Kidney (tissue), 14 donors: ENCODE data around the gene EEFSEC. TPM values are rescaled to one million over a fixed set of nuclear protein-coding genes. Genes with fewer than 3 reads are reported as not detected.

Experiments used
- DNase-seq, 5 donors: peaks; one replicate each; pipeline ENCODE4 v3.0.0-alpha.2; 2013 to 2020
- FAIRE-seq: peaks from 2 replicates; lab custom pipeline; 2012; peaks lifted over from hg19 to GRCh38; lab: Jason Lieb, UNC
- H3K27ac ChIP-seq, 2 donors: one replicate each; pipeline ENCODE4 v1.7.0; 2013; ENCODE audit warnings: low read depth in 2 of 2, low read length in 2 of 2, inconsistent platforms in 1 of 2
- H3K27me3 ChIP-seq: one replicate; pipeline ENCODE4 v1.7.1; 2013; ENCODE audit warnings: low read length, inconsistent platforms; ENCODE audit not compliant: control insufficient read depth, insufficient read depth
- H3K36me3 ChIP-seq, 3 donors: one replicate each; pipeline versions ENCODE4 v1.7.0 to v1.7.1; 2013; ENCODE audit warnings: low read length in 3 of 3, control low read depth in 1 of 3, inconsistent platforms in 1 of 3; ENCODE audit not compliant: insufficient read depth in 3 of 3, control insufficient read depth in 2 of 3
- H3K4me1 ChIP-seq, 3 donors: one replicate each; pipeline versions ENCODE4 v1.7.0 to v1.7.1; 2013; ENCODE audit warnings: low read length in 3 of 3, inconsistent platforms in 1 of 3, low read depth in 1 of 3; ENCODE audit not compliant: control insufficient read depth in 2 of 3, insufficient read depth in 2 of 3
- H3K4me3 ChIP-seq, 3 donors: one replicate each; pipeline versions ENCODE4 v1.7.0 to v1.8.1; 2013; ENCODE audit warnings: low read length in 3 of 3, control low read depth in 1 of 3, inconsistent platforms in 1 of 3
- H3K9ac ChIP-seq, 3 donors: one replicate each; pipeline versions ENCODE4 v1.7.0 to v1.7.1; 2013; ENCODE audit warnings: low read length in 3 of 3, control low read depth in 1 of 3, inconsistent platforms in 1 of 3
- H3K9me3 ChIP-seq, 3 donors: one replicate each; pipeline versions ENCODE4 v1.7.0 to v1.7.1; 2013; ENCODE audit warnings: low read length in 3 of 3, control low read depth in 1 of 3, inconsistent platforms in 1 of 3; ENCODE audit not compliant: control insufficient read depth in 2 of 3, insufficient read depth in 1 of 3
- CTCF ChIP-seq: IDR thresholded peaks from 3 replicates; pipeline ENCODE4 v1.5.1; 2012; ENCODE audit warnings: mild to moderate bottlenecking, moderate library complexity, borderline replicate concordance; ENCODE audit not compliant: insufficient read depth; ENCODE audit errors: extremely low read depth
- intact Hi-C: fragments of 100-400 bp; cut with DNase I; formaldehyde crosslinking; loops from one replicate; pipeline ENCODE4 v1.11.1; 2022
- polyA plus RNA-seq: library from polyadenylated mRNA; stranded (reverse); fragments of 350-450 nt; fragmentation: Illumina TruSeq; extraction: RNeasy Lipid Tissue Mini Kit (QIAGEN cat#74804); gene quantifications from one replicate; pipeline ENCODE4 v1.2.3, GENCODE V29; 2014; ENCODE audit warnings: low read depth, low replicate concordance; ENCODE audit not compliant: insufficient read depth
- total RNA-seq: library from RNA; stranded (reverse); fragmentation: NEBNext Ultra II Directional; extraction: Animal tissue kit (Norgen Biotek cat#: 25700); gene quantifications from one replicate; pipeline ENCODE4 v1.2.1, GENCODE V29; 2021
- donor health status: control.
- donor health status: control.
- donor health status: control.
- donor health status: control.
- donor health status: control.
- donor health status: DM: yes; HTN: yes; CAD: no.
- donor health status: Normal renal cell carcinoma (clear cell type).

The EEFSEC gene
- total and polyA plus RNA-seq, 2 donors from 2014 or later: 15.2 to 23.2 TPM

GRCh38 chr3:128221328-128221727, 68.0 kb downstream of the EEFSEC start:
- DNase-seq (no peak), FAIRE-seq (no peak)
- Histone ChIP-seq H3K27me3 (no peaks in the 10 kb centered on the region), H3K4me3 (no peak overlapping the region), H3K9me3 (peaks cover 0 to 7% (median 3%) of the 10 kb centered on the region in 3 donors), H3K27ac (no peak overlapping the region), H3K9ac (no peak overlapping the region), H3K4me1 (peaks cover 0 to 16% (median 7%) of the 10 kb centered on the region in 3 donors), H3K36me3 (no peaks in the 10 kb centered on the region)
- no peak for TF ChIP-seq CTCF
- intact Hi-C loops: no loop called here

- no peak overlapping the region for H3K9ac ChIP-seq
- H3K36me3 ChIP-seq: no peaks in the 10 kb centered on the region
- peaks cover 0 to 7% (median 3%) of the 10 kb centered on the region in 3 donors for H3K9me3 ChIP-seq
- no peak overlapping the region for H3K4me3 ChIP-seq
- H3K27me3 ChIP-seq: no peaks in the 10 kb centered on the region
- no peak for TF ChIP-seq CTCF
- intact Hi-C loops: no loop called here
- FAIRE-seq (no peak), DNase-seq (no peak)
- H3K27ac ChIP-seq: no peak overlapping the region
- H3K4me1 ChIP-seq: peaks cover 0 to 7% (median 4%) of the 10 kb centered on the region in 3 donors
Measured at GRCh38 chr3:128222796-128223385, 69.6 kb downstream of the EEFSEC start.

GRCh38 chr3:128226186-128226725, 73.0 kb downstream of the EEFSEC start:
- Histone ChIP-seq H3K9ac (no peak overlapping the region), H3K4me3 (no peak overlapping the region), H3K9me3 (peaks cover 0 to 7% (median 3%) of the 10 kb centered on the region in 3 donors), H3K36me3 (no peaks in the 10 kb centered on the region), H3K27me3 (no peaks in the 10 kb centered on the region), H3K27ac (no peak overlapping the region), H3K4me1 (no peaks in the 10 kb centered on the region)
- TF ChIP-seq CTCF: no peak
- intact Hi-C loops: no loop called here
- DNase-seq (no peak), FAIRE-seq (no peak)
